MM.1S (cell line): Measurements from ENCODE around the gene BPIFB3.

Experiments used
- DNase-seq: peaks from one replicate; pipeline ENCODE4 v3.0.0-alpha.2; 2015
- H2AFZ ChIP-seq: fragments of 300-600 bp; sonication (generic); 2 replicates; pipeline ENCODE4 v1.6.0; 2016; ENCODE audit warnings: antibody characterized with exemption, low read length
- H3F3A ChIP-seq: fragments of 300-600 bp; sonication (generic); 2 replicates; pipeline ENCODE4 v1.6.1; 2016; ENCODE audit warnings: mild to moderate bottlenecking, antibody characterized with exemption, low read length, moderate library complexity, mixed read lengths; ENCODE audit not compliant: insufficient read depth
- H3K27ac ChIP-seq: fragments of 300-600 bp; sonication (generic); 2 replicates; pipeline ENCODE4 v1.5.1; 2016; ENCODE audit warnings: mild to moderate bottlenecking, low read length
- H3K27me3 ChIP-seq: fragments of 300-600 bp; sonication (generic); replicated peaks from 2 replicates; pipeline ENCODE4 v1.6.0; 2016; ENCODE audit warnings: low read length; ENCODE audit not compliant: insufficient read depth
- H3K36me3 ChIP-seq: fragments of 300-600 bp; sonication (generic); replicated peaks from 2 replicates; pipeline ENCODE4 v1.6.1; 2016; ENCODE audit warnings: mild to moderate bottlenecking, low read length, mixed read lengths; ENCODE audit not compliant: insufficient read depth
- H3K4me1 ChIP-seq: fragments of 300-600 bp; sonication (generic); 2 replicates; pipeline ENCODE4 v1.6.1; 2016; ENCODE audit warnings: low read length, mixed read lengths
- H3K4me2 ChIP-seq: fragments of 300-600 bp; sonication (generic); 2 replicates; pipeline ENCODE4 v1.6.0; 2016; ENCODE audit warnings: low read depth, low read length
- H3K4me3 ChIP-seq: fragments of 300-600 bp; sonication (generic); 2 replicates; pipeline ENCODE4 v1.5.1; 2016; ENCODE audit warnings: low read length, mixed read lengths
- H3K79me2 ChIP-seq: fragments of 300-600 bp; sonication (generic); 2 replicates; pipeline ENCODE4 v1.6.1; 2016; ENCODE audit warnings: mixed run types, low read length, mixed read lengths
- H3K9ac ChIP-seq: fragments of 300-600 bp; sonication (generic); 2 replicates; pipeline ENCODE4 v1.6.1; 2016; ENCODE audit warnings: low read length, mixed read lengths
- H3K9me2 ChIP-seq: fragments of 300-600 bp; sonication (generic); replicated peaks from 2 replicates; pipeline ENCODE4 v1.6.1; 2016; ENCODE audit warnings: mild to moderate bottlenecking, low read length, mixed read lengths; ENCODE audit not compliant: insufficient read depth
- H3K9me3 ChIP-seq: fragments of 300-600 bp; sonication (generic); replicated peaks from 2 replicates; pipeline ENCODE4 v1.6.1; 2016; ENCODE audit warnings: mild to moderate bottlenecking, low read length, mixed read lengths; ENCODE audit not compliant: insufficient read depth
- H4K20me1 ChIP-seq: fragments of 300-600 bp; sonication (generic); 2 replicates; pipeline ENCODE4 v1.6.1; 2016; ENCODE audit warnings: mild to moderate bottlenecking, low read length, moderate library complexity, mixed read lengths; ENCODE audit not compliant: insufficient read depth
- EZH2 ChIP-seq: fragments of 300-600 bp; sonication (generic); optimal IDR thresholded peaks from 2 replicates; pipeline ENCODE3; 2017; ENCODE audit warnings: low read depth, mild to moderate bottlenecking, antibody characterized with exemption, low read length, mixed read lengths
- EZH2phosphoT487 ChIP-seq: fragments of 300-600 bp; sonication (generic); IDR thresholded peaks from 2 replicates; pipeline ENCODE4 v1.6.1; 2018; ENCODE audit warnings: antibody characterized with exemption, low read length
- TF ChIP-seq, protein P1 (sequence below): fragments of 300-600 bp; sonication (generic); IDR thresholded peaks from 2 replicates; pipeline ENCODE4 v1.5.1; 2016; ENCODE audit warnings: antibody characterized with exemption, low read length, mixed read lengths

BPIFB3 gene

DNA sequence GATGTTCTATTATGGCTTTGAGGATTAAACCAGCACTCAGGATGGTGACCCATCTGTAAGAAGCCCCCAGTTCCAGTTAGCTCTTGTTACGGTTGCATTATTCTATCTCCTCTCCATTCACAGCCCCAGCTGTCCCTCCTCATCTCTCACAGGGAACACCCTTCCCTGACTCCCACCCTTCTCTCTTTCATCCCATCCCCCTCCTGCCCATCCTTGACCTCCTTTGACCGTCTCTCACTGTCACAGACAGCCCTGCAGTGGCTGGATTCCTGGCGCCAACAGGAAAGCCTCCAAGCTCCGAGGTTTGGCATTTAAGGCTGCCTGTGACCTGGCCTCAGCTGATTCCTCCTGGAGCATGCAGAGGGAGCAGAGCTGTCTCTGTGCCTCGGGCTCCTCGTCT, 21.6 kb downstream of the BPIFB3 start:
- Histone ChIP-seq H3K27me3 (peaks cover 54% of the 10 kb centered on the region), H2AFZ (no peak overlapping the region), H3K27ac (no peak overlapping the region), H3K36me3 (no peaks in the 10 kb centered on the region), H3K4me3 (no peak overlapping the region), H3K9ac (no peak overlapping the region), H3K79me2 (no peaks in the 10 kb centered on the region), H3F3A (no peaks in the 10 kb centered on the region), H3K4me1 (no peaks in the 10 kb centered on the region), H3K9me3 (no peaks in the 10 kb centered on the region), H3K9me2 (no peaks in the 10 kb centered on the region), H4K20me1 (no peaks in the 10 kb centered on the region), H3K4me2 (no peak overlapping the region)
- DNase-seq, result no peak
- no peak for TF ChIP-seq EZH2
- TF ChIP-seq, protein P1, sequence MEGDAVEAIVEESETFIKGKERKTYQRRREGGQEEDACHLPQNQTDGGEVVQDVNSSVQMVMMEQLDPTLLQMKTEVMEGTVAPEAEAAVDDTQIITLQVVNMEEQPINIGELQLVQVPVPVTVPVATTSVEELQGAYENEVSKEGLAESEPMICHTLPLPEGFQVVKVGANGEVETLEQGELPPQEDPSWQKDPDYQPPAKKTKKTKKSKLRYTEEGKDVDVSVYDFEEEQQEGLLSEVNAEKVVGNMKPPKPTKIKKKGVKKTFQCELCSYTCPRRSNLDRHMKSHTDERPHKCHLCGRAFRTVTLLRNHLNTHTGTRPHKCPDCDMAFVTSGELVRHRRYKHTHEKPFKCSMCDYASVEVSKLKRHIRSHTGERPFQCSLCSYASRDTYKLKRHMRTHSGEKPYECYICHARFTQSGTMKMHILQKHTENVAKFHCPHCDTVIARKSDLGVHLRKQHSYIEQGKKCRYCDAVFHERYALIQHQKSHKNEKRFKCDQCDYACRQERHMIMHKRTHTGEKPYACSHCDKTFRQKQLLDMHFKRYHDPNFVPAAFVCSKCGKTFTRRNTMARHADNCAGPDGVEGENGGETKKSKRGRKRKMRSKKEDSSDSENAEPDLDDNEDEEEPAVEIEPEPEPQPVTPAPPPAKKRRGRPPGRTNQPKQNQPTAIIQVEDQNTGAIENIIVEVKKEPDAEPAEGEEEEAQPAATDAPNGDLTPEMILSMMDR, result no peak

- no peak overlapping the region for H3K4me2 ChIP-seq
- no peaks in the 10 kb centered on the region for H3F3A ChIP-seq
- H3K27me3 ChIP-seq, result peaks cover 43% of the 10 kb centered on the region
- H2AFZ ChIP-seq, result no peak overlapping the region
- no peak overlapping the region for H3K9ac ChIP-seq
- H3K9me3 ChIP-seq, result no peaks in the 10 kb centered on the region
- no peak overlapping the region for H3K4me3 ChIP-seq
- DNase-seq, result no peak
- no peaks in the 10 kb centered on the region for H3K79me2 ChIP-seq
- TF ChIP-seq EZH2, result no peak
- TF ChIP-seq, protein P1, result peak; percentile 25
- no peak for TF ChIP-seq EZH2phosphoT487
- H3K4me1 ChIP-seq, result no peaks in the 10 kb centered on the region
- no peaks in the 10 kb centered on the region for H4K20me1 ChIP-seq
- H3K36me3 ChIP-seq, result no peaks in the 10 kb centered on the region
- no peaks in the 10 kb centered on the region for H3K9me2 ChIP-seq
- no peak overlapping the region for H3K27ac ChIP-seq
Measured at GRCh38 chr20:33076662-33077372, 23.1 kb downstream of the BPIFB3 start.

GRCh38 chr20:33079259-33079658, 25.6 kb downstream of the BPIFB3 start, which contains the start of gene BPIFB4:
Gene BPIFB4 (plus strand): TSS chr20:33079643. CDS start chr20:33081527, 1,884 bp downstream.
- H3K4me1 ChIP-seq, result no peaks in the 10 kb centered on the region
- H3K27ac ChIP-seq, result no peak within 1 kb of the TSS
- H3K27me3 ChIP-seq, result peaks cover 31% of the 10 kb centered on the region
- DNase-seq, result no peak
- H3K4me3 ChIP-seq, result no peak within 1 kb of the TSS
- no peak within 1 kb of the TSS for H3K4me2 ChIP-seq
- no peaks in the 10 kb centered on the region for H4K20me1 ChIP-seq
- H2AFZ ChIP-seq, result no peak within 1 kb of the TSS
- H3K36me3 ChIP-seq, result no peaks in the 10 kb centered on the region
- no peak within 1 kb of the TSS for H3K9ac ChIP-seq
- no peaks in the 10 kb centered on the region for H3K9me2 ChIP-seq
- TF ChIP-seq EZH2, result no peak
- TF ChIP-seq EZH2phosphoT487, result no peak
- TF ChIP-seq, protein P1, result no peak
- H3K9me3 ChIP-seq, result no peaks in the 10 kb centered on the region
- H3F3A ChIP-seq, result no peaks in the 10 kb centered on the region
- H3K79me2 ChIP-seq, result no peaks in the 10 kb centered on the region
